ENCODE measurements around the gene CPNE5. TPM values are rescaled to one million over a fixed set of nuclear protein-coding genes. Genes with fewer than 3 reads are reported as not detected.

Gene CPNE5
- total RNA-seq, 1 donor from 2014 or later: not detected

DNA sequence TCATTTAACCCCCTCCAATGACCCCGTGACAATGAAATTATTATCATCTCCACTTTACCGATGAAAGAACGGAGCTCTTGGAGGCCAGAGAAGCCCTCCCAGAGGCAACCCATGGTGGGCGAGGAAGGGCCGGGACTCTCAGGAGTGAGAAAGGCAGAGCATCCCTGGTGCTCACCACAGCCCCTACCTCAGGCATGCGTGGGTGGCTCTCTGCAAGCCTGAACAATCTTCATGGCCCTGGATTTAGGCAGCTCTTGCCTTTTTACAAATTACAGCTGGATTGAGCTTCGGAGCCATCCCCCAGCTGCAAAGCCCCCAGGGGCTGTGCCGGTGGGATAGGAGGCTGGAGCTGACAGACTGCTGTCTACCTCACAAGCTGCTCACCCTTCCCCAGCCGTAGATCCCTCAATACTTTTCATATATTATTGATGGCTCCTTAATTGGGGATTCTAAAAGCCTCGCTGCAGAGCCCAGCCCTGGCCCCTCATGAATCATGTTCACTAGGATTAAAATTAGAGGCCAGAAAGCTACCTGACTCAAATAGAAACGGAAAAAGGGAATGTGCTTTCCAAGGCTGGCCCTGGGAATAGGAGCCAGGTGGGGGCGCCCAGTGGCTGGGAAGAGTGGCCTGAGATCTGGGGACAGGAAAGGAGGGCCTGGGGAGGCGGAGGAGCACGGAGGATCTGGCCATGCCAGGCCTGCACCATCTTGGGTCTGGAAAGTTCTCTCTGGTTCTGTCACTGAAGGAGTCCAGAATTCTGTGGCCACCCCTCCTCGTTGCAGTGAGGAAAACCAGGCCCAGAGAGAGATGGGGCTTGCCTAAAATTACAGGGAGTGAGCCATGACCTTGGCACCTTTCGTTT is 29.1 kb downstream of the CPNE5 start:
- Mint-ChIP-seq H3K27ac (ENCODE audit: unreplicated experiment) (no peak overlapping the region), H3K4me1 (ENCODE audit: low read depth) (no peaks in the 10 kb centered on the region), H3K36me3 (ENCODE audit: low read depth) (no peaks in the 10 kb centered on the region), H3K4me3 (ENCODE audit: unreplicated experiment) (no peak overlapping the region), H3K9me3 (ENCODE audit: low read depth) (no peaks in the 10 kb centered on the region), H3K27me3 (ENCODE audit: low read depth) (peaks cover 17% of the 10 kb centered on the region)
- TF ChIP-seq, protein P1, sequence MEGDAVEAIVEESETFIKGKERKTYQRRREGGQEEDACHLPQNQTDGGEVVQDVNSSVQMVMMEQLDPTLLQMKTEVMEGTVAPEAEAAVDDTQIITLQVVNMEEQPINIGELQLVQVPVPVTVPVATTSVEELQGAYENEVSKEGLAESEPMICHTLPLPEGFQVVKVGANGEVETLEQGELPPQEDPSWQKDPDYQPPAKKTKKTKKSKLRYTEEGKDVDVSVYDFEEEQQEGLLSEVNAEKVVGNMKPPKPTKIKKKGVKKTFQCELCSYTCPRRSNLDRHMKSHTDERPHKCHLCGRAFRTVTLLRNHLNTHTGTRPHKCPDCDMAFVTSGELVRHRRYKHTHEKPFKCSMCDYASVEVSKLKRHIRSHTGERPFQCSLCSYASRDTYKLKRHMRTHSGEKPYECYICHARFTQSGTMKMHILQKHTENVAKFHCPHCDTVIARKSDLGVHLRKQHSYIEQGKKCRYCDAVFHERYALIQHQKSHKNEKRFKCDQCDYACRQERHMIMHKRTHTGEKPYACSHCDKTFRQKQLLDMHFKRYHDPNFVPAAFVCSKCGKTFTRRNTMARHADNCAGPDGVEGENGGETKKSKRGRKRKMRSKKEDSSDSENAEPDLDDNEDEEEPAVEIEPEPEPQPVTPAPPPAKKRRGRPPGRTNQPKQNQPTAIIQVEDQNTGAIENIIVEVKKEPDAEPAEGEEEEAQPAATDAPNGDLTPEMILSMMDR (IDR thresholded peaks at IDR 0.05): no peak
- no peak for DNase-seq (ENCODE audit: low spot score)

DNA sequence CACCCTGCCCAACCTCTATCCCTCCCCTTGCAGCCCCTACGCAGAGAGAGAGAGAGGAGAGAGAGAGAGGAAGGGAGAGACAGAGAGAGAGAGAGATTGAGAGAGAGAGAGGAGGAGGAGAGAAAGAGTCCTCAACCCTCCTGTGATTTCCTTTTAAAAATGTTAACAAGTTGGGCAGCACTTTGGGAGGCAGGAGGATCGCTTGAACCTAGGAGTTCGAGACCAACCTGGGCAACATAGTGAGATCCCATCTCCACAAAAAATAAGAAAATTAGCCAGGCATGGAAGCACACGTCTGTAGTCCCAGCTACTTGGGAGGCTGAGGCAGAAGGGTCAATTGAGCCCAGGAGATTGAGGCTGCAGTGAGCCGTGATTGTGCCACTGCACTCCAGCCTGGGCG is 30.1 kb downstream of the CPNE5 start:
- Mint-ChIP-seq H3K9me3 (ENCODE audit: low read depth) (no peaks in the 10 kb centered on the region), H3K4me1 (ENCODE audit: low read depth) (no peaks in the 10 kb centered on the region), H3K27ac (ENCODE audit: unreplicated experiment) (no peak overlapping the region), H3K36me3 (ENCODE audit: low read depth) (no peaks in the 10 kb centered on the region), H3K27me3 (ENCODE audit: low read depth) (peaks cover 23% of the 10 kb centered on the region), H3K4me3 (ENCODE audit: unreplicated experiment) (no peak overlapping the region)
- DNase-seq (ENCODE audit: low spot score): no peak
- TF ChIP-seq, protein P1 (IDR thresholded peaks at IDR 0.05): no peak

DNA sequence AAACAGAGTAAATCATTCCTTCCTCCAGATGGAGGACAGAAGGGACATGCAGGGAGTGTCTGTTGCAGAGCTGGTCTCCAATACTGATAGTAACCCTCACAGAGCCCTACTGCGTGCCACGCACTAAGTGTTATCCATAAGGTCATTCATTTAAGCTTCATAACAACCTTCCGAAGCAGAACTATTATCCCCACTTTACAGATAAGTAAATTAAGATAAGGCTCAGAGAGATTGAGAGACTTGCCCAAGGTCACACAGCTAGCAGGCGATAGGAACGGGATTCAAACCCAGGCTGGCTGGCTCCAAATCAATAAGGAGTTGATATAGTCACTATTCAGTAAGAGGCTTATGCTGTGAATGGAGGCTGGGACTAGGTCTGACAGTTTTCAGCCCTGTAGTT is 30.6 kb downstream of the CPNE5 start:
- H3K27ac Mint-ChIP-seq (ENCODE audit: unreplicated experiment): no peak overlapping the region
- DNase-seq (ENCODE audit: low spot score): no peak
- TF ChIP-seq, protein P1 (IDR thresholded peaks at IDR 0.05): no peak
- peaks cover 29% of the 10 kb centered on the region for H3K27me3 Mint-ChIP-seq (ENCODE audit: low read depth)
- H3K4me1 Mint-ChIP-seq (ENCODE audit: low read depth): no peaks in the 10 kb centered on the region
- H3K4me3 Mint-ChIP-seq (ENCODE audit: unreplicated experiment): no peak overlapping the region
- no peaks in the 10 kb centered on the region for H3K36me3 Mint-ChIP-seq (ENCODE audit: low read depth)
- H3K9me3 Mint-ChIP-seq (ENCODE audit: low read depth): no peaks in the 10 kb centered on the region

DNA sequence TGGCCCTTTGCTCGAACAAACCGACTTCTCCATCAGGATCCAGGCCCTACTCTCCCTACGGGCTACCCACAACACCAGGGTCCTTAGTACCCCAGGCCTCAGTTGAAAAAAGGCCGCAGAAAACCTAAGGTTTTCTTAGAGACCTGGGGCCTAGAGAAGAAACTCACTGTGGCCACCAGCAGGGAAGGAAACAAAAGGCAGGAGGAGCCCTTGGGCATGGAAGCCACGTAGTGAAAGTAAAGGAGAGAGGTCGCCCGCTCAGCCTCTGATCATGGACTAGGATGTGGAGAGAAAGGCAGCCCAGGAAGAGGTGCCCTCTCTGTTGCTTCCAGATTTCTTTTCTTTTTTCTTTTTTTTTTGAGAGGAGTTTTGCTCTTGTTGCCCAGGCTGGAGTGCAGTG is 31.5 kb downstream of the CPNE5 start:
- Mint-ChIP-seq H3K36me3 (ENCODE audit: low read depth) (no peaks in the 10 kb centered on the region), H3K9me3 (ENCODE audit: low read depth) (no peaks in the 10 kb centered on the region), H3K4me3 (ENCODE audit: unreplicated experiment) (no peak overlapping the region), H3K27ac (ENCODE audit: unreplicated experiment) (no peak overlapping the region), H3K27me3 (ENCODE audit: low read depth) (peaks cover 35% of the 10 kb centered on the region), H3K4me1 (ENCODE audit: low read depth) (no peaks in the 10 kb centered on the region)
- no peak for DNase-seq (ENCODE audit: low spot score)
- TF ChIP-seq, protein P1 (IDR thresholded peaks at IDR 0.05): no peak

DNA sequence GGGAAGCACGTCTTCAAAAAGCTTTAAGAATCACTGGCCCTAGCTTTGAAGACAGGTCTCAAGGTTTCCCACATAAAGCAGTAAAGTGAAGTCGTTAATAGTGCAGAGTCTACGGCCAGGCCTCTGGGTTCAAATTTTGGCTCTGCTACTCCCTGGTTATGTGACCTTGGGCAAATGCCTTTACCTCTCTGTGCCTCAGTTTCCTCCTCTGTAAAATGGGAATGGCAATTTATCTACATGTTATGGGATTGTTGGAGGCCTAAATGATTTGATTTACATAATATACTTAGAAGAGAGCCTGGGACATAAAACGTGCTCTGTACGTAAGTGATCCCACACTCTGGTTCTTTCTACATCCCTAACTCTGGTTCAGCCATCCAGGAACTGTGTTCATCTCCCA is 32.1 kb downstream of the CPNE5 start:
- Mint-ChIP-seq H3K27me3 (ENCODE audit: low read depth) (peaks cover 35% of the 10 kb centered on the region), H3K4me3 (ENCODE audit: unreplicated experiment) (no peak overlapping the region)

More for the DNA sequence above, 32.1 kb downstream of the CPNE5 start:
- Mint-ChIP-seq H3K27ac (ENCODE audit: unreplicated experiment) (no peak overlapping the region), H3K4me1 (ENCODE audit: low read depth) (no peaks in the 10 kb centered on the region), H3K9me3 (ENCODE audit: low read depth) (no peaks in the 10 kb centered on the region), H3K36me3 (ENCODE audit: low read depth) (no peaks in the 10 kb centered on the region)
- TF ChIP-seq, protein P1 (IDR thresholded peaks at IDR 0.05): no peak
- DNase-seq (ENCODE audit: low spot score): no peak
